ENCODE measurements around the gene FAM81B. TPM values are rescaled to one million over a fixed set of nuclear protein-coding genes. Genes with fewer than 3 reads are reported as not detected.
"Not testable (repeated sequence)": the region's sequence is repeated elsewhere in the genome, so short reads cannot be mapped to it uniquely, and the experiment has no call there.

FAM81B gene
- total RNA-seq: not detected
- not detected for polyA plus RNA-seq
- 0 reads per million in 6 experiments for total RNA-seq

GRCh38 chr5:95390812-95391492 lies at the start of gene FAM81B:
TSS of gene FAM81B (plus strand) at chr5:95391366. CDS start at chr5:95391390, 24 bp downstream.
- DNase-seq (no peak), ATAC-seq (no peak)
- H3K27me3 Mint-ChIP-seq: peaks cover 0 to 14% (median 4%) of the 10 kb centered on the region in 5 donors
- H3K4me1 Mint-ChIP-seq: no peaks in the 10 kb centered on the region
- H3K36me3 Mint-ChIP-seq: no peaks in the 10 kb centered on the region
- POLR2A ChIA-PET: no interaction called here
- H3K4me3 Mint-ChIP-seq: no peak within 1 kb of the TSS
- peaks cover 0 to 15% (median 2%) of the 10 kb centered on the region in 9 donors for H3K9me3 Mint-ChIP-seq
- no peak within 1 kb of the TSS for H3K27ac Mint-ChIP-seq

DNA sequence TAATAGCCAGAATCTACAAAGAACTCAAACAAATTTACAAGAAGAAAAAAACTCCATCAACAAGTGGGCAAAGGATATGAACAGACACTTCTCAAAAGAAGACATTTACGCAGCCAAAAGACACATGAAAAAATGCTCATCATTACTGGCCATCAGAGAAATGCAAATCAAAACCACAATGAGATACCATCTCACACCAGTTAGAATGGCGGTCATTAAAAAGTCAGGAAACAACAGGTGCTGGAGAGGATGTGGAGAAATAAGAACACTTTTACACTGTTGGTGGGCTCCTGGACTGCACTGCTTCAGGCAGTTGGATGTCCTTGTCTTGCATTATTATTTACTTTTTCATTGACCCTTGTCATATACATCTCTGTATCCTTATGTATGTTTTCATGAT lies 49.7 kb upstream of the FAM81B start:
- POLR2A ChIA-PET, DNase-seq, ATAC-seq, H3K4me1 Mint-ChIP-seq, H3K36me3 Mint-ChIP-seq, H3K27ac Mint-ChIP-seq, H3K4me3 Mint-ChIP-seq: not testable (repeated sequence)
- H3K9me3 Mint-ChIP-seq: peaks cover 0 to 27% (median 9%) of the 10 kb centered on the region in 9 donors
- H3K27me3 Mint-ChIP-seq: peaks cover 2 to 12% (median 4%) of the 10 kb centered on the region in 5 donors

DNA sequence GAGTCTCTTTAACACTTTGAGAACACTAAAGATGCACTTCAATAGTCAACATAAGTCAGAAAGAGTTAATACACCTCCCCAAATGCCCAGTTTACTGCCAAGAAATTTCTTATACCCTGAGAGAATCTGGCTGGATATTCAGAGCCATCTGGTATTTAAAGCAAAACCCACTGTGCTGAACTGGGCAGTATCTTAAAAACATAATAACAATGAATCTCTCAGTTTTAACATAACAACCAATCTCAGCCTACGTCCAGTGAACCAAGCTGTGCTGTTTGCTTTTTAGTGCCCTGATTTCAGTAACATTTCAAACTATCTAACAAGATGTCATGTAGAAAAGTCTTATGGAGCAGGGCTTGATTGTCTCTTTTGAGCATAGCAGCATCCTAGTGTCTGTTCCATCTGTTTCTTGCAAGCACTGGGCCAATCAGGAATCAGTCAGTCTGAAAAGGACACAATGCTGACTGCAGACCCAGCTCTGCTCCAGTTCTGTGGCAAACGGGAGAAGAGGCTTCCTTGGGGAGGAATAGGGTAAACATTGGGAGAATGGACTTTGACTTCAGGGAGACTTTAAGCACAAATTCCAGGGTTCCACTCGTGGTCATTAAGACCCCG lies 43.6 kb upstream of the FAM81B start:
- Mint-ChIP-seq H3K4me1 (no peaks in the 10 kb centered on the region), H3K36me3 (peaks cover 0 to 4% (median 3%) of the 10 kb centered on the region in 3 donors), H3K4me3 (no peak overlapping the region), H3K27ac (no peak overlapping the region), H3K9me3 (peaks cover 0 to 9% (median 4%) of the 10 kb centered on the region in 9 donors), H3K27me3 (peaks cover 0 to 3% (median 0%) of the 10 kb centered on the region in 5 donors)
- ATAC-seq: no peak
- DNase-seq: no peak
- POLR2A ChIA-PET: no interaction called here

GRCh38 chr5:95350631-95351030 lies 40.5 kb upstream of the FAM81B start:
- no peak for ATAC-seq
- Mint-ChIP-seq H3K27me3 (peaks cover 0 to 2% (median 0%) of the 10 kb centered on the region in 5 donors), H3K27ac (no peak overlapping the region), H3K36me3 (peaks cover 0 to 4% (median 0%) of the 10 kb centered on the region in 3 donors), H3K4me3 (no peak overlapping the region), H3K9me3 (peaks cover 0 to 9% (median 2%) of the 10 kb centered on the region in 9 donors), H3K4me1 (no peaks in the 10 kb centered on the region)
- POLR2A ChIA-PET: no interaction called here
- no peak for DNase-seq

DNA sequence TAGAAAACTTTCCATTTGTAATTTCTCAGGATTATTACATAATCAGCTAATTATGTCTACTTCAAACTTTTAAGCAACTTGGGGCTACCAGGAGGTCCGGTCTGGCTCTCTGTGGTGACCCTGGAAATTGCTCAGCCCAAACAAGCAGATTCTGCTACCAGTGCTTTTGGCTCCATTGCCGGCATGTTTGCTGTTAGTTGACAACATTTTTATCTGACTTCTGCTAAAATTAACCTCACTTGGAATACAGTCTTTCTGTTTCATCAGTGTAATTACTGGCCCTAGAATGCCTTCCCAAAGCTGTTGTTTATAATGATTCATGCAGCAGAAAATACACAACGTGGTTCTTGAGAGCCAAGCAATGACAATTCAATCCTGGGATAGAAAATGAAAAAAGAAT lies 38.5 kb upstream of the FAM81B start:
- Mint-ChIP-seq H3K36me3 (peaks cover 0 to 4% (median 0%) of the 10 kb centered on the region in 3 donors), H3K27ac (no peak overlapping the region), H3K4me3 (no peak overlapping the region), H3K4me1 (no peaks in the 10 kb centered on the region), H3K27me3 (peaks cover 0 to 12% (median 9%) of the 10 kb centered on the region in 5 donors), H3K9me3 (peaks cover 0 to 14% (median 2%) of the 10 kb centered on the region in 9 donors)
- POLR2A ChIA-PET: no interaction called here
- DNase-seq: no peak
- ATAC-seq: no peak

DNA sequence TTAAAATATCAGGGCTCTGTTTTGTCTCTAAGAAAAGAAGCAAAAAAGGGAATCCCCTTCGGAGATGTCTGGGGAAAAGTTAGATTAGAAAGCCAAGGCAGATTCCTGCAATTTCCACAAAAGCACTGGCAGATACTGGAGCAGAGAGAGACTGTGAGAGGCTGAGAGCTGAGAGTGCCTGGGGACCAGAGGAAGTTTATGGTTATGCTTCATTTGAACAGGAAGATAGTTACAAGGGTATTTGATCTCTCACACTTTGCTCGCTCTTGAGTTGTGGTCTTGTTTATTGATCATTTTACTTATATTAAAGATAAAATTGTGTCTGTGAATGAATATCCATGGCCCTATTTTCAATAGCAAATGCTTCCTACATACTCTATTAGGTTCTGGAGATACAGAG lies 32.8 kb upstream of the FAM81B start:
- peak overlapping the region in 4 of 10 donors; percentile 10 to 74 (median 37) for H3K27ac Mint-ChIP-seq
- no peaks in the 10 kb centered on the region for H3K36me3 Mint-ChIP-seq
- peaks cover 0 to 18% (median 9%) of the 10 kb centered on the region in 5 donors for H3K27me3 Mint-ChIP-seq
- POLR2A ChIA-PET: no interaction called here
- H3K4me3 Mint-ChIP-seq: peak overlapping the region in 4 of 10 donors; percentile 16 to 41 (median 22)
- H3K4me1 Mint-ChIP-seq: peaks cover 0 to 16% (median 7%) of the 10 kb centered on the region in 4 donors
- DNase-seq: no peak
- H3K9me3 Mint-ChIP-seq: peaks cover 0 to 20% (median 2%) of the 10 kb centered on the region in 9 donors
- ATAC-seq: no peak

DNA sequence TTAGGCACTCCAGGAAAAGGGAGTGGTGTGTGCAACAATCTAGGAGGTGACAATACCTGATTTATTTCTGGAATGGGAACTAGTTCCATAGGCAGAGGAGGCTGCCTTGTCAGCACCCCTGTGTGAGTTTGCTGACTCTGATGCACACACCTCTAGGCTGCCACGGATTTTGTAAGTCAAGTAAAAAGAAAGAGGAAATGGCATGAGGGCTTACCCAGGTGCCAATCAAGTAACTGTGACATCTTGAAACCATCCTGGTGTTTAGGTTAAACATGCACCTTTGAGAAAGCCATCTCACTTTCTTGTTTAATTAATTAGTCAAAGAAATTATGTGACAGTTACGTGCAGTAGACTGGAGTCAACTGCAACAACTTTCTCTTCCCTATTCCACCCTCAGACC lies 32.3 kb upstream of the FAM81B start:
- Mint-ChIP-seq H3K27ac (peak overlapping the region in 5 of 10 donors; percentile 2 to 74 (median 10)), H3K9me3 (peaks cover 0 to 26% (median 7%) of the 10 kb centered on the region in 9 donors), H3K4me3 (peak overlapping the region in 3 of 10 donors; percentile 18 to 41 (median 25)), H3K27me3 (peaks cover 0 to 20% (median 9%) of the 10 kb centered on the region in 5 donors), H3K4me1 (peaks cover 0 to 16% (median 7%) of the 10 kb centered on the region in 4 donors), H3K36me3 (no peaks in the 10 kb centered on the region)
- DNase-seq (no peak), ATAC-seq (no peak)
- POLR2A ChIA-PET: no interaction called here

DNA sequence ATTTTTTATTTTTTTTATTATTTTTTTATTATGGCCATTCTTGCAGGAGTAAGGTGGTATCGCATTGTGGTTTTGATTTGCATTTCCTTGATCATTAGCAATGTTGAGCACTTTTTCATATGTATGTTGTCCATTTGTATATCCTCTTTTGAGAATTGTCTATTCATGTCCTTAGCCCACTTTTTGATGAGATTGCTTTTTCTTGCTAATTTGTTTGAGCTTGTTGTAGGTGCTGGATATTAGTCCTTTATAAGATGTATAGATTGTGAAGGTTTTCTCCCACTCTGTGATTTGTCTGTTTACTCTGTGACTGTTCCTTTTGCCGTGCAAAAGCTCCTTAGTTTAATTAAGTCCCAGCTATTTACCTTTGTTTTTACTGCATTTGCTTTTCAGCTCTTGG lies 30.5 kb upstream of the FAM81B start:
- Mint-ChIP-seq H3K27me3 (peaks cover 0 to 28% (median 7%) of the 10 kb centered on the region in 5 donors), H3K9me3 (peaks cover 3 to 40% (median 16%) of the 10 kb centered on the region in 9 donors), H3K36me3 (peaks cover 0 to 11% (median 0%) of the 10 kb centered on the region in 3 donors), H3K4me1 (peaks cover 0 to 16% (median 7%) of the 10 kb centered on the region in 4 donors)
- H3K4me3 Mint-ChIP-seq, ATAC-seq, DNase-seq, H3K27ac Mint-ChIP-seq, POLR2A ChIA-PET: not testable (repeated sequence)

DNA sequence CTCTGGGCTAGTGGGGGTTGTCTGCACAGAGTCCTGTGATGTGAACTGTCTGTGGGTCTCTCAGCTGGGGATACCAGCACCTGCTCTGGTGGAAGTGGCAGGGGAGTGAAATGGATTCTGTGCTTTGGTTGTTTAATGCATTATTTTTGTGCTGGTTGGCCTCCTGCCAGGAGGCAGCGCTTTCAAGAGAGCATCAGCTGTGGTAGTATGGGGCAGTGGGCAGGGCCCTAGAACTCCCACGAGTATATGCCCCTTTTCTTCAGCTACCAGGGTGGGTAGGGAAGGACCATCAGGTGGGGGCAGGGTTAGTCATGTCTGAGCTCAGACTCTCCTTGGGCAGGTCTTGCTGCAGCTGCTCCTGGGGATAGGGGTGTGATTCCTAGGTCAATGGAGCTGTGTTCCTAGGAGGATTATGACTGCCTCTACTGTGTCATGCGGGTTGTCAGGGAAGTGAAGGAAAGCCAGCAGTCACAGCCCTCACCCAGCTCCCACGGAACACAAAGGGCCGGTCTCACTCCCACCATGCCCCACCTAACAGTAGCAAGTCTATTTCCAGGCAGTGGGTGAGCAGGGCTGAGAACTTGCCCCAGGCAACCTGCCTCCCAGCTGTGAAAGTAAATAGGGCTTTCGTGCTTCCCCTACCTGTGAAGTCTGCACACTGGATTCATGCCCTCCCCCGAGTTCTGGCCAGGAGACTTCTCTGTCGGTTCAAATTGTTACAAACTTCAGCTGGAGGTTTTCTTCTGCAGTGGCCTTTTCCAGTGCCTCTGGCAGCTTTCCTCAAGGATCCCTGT lies 25.7 kb upstream of the FAM81B start:
- no peak overlapping the region for H3K27ac Mint-ChIP-seq
- DNase-seq: no peak
- ATAC-seq: no peak
- POLR2A ChIA-PET: interaction anchor here (0.6 kb wide), 1 partner anchor 725 kb away, joined by 4 read pairs; no protein-coding TSS in a partner anchor
- H3K4me1 Mint-ChIP-seq: no peaks in the 10 kb centered on the region
- no peak overlapping the region for H3K4me3 Mint-ChIP-seq
- peaks cover 0 to 29% (median 2%) of the 10 kb centered on the region in 5 donors for H3K27me3 Mint-ChIP-seq
- peaks cover 0 to 11% (median 0%) of the 10 kb centered on the region in 3 donors for H3K36me3 Mint-ChIP-seq
- H3K9me3 Mint-ChIP-seq: peaks cover 3 to 40% (median 12%) of the 10 kb centered on the region in 9 donors

GRCh38 chr5:95369782-95370181 lies 21.4 kb upstream of the FAM81B start:
- Mint-ChIP-seq H3K36me3 (peaks cover 0 to 4% (median 0%) of the 10 kb centered on the region in 3 donors), H3K27ac (no peak overlapping the region), H3K4me3 (no peak overlapping the region), H3K9me3 (peaks cover 0 to 10% (median 3%) of the 10 kb centered on the region in 9 donors), H3K4me1 (no peaks in the 10 kb centered on the region), H3K27me3 (peaks cover 0 to 23% (median 7%) of the 10 kb centered on the region in 5 donors)
- POLR2A ChIA-PET: no interaction called here
- no peak for DNase-seq
- no peak for ATAC-seq

DNA sequence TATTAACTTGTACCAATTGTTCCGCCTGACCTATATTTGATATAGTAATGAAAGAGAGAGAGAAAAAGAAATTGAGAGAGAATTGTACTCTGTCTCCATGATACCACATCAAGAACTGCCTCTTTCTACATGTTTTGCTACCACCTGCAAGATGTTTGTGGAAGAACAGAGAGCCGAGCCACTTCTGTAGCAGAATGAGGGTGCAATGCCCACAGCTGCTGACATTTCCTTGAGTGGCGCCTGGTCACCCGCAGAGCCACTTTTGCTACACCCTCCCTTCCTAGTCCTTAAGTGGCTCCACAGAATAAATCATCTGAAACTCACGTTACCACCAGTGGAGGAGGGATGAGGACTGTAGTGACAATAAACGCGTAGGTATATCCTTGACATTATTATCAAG lies 17.1 kb upstream of the FAM81B start:
- POLR2A ChIA-PET: no interaction called here
- Mint-ChIP-seq H3K4me3 (no peak overlapping the region), H3K27me3 (peaks cover 0 to 20% (median 4%) of the 10 kb centered on the region in 5 donors), H3K36me3 (no peaks in the 10 kb centered on the region), H3K27ac (no peak overlapping the region), H3K4me1 (no peaks in the 10 kb centered on the region), H3K9me3 (no peaks in the 10 kb centered on the region)
- ATAC-seq (no peak), DNase-seq (no peak)

- ATAC-seq (no peak), DNase-seq (no peak)
- Mint-ChIP-seq H3K4me1 (peaks cover 7 to 10% (median 8%) of the 10 kb centered on the region in 4 donors), H3K27ac (no peak overlapping the region), H3K27me3 (peaks cover 0 to 11% (median 4%) of the 10 kb centered on the region in 5 donors), H3K9me3 (no peaks in the 10 kb centered on the region), H3K4me3 (no peak overlapping the region), H3K36me3 (no peaks in the 10 kb centered on the region)
- POLR2A ChIA-PET: no interaction called here
Measured at GRCh38 chr5:95375591-95375990, 15.6 kb upstream of the FAM81B start.
